Measurements from ENCODE around the gene RABGAP1L.
"Not testable (repeated sequence)": the region's sequence is repeated elsewhere in the genome, so short reads cannot be mapped to it uniquely, and the experiment has no call there.

Gene RABGAP1L

GRCh38 chr1:174837386-174837785 is 678.1 kb downstream of the RABGAP1L start:
- peak; percentile 75 for DNase-seq

DNA sequence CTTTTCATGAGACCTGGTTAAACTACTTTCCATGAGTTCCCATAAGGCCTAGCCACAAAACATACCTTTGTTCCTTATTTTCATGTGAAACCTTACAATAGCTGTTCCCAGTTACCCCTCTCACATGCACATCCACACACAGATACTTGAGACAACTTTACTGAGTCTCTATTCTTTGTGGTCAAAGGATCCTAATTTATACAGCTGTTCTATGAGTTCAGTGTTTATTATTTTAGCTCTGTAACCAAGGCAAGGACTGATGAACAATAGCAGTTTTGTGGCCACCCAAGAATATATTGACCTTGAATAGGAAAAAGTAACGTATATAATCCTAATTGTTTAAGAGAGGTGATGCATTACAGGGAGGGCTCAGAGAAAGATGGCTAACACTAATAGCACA is 679.9 kb downstream of the RABGAP1L start:
- no peak for DNase-seq

DNA sequence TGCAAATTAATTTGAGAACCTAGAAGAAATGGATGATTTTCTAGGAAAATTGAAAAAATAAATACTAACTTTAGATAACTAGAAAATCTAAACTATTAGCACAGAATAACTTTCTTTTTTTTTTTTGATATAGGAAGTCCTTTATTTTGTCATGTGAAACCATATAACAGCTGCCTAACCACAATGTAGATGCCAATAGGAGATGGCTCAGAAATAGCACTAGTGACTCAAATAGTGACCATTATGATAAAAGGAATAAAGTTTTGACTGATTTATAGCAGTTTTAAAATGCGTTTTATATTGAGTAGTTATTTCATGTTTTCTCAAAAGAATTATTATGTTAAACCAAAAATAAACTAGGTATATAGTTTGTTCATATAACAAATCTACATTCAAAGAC is 682.4 kb downstream of the RABGAP1L start:
- DNase-seq: no peak

DNA sequence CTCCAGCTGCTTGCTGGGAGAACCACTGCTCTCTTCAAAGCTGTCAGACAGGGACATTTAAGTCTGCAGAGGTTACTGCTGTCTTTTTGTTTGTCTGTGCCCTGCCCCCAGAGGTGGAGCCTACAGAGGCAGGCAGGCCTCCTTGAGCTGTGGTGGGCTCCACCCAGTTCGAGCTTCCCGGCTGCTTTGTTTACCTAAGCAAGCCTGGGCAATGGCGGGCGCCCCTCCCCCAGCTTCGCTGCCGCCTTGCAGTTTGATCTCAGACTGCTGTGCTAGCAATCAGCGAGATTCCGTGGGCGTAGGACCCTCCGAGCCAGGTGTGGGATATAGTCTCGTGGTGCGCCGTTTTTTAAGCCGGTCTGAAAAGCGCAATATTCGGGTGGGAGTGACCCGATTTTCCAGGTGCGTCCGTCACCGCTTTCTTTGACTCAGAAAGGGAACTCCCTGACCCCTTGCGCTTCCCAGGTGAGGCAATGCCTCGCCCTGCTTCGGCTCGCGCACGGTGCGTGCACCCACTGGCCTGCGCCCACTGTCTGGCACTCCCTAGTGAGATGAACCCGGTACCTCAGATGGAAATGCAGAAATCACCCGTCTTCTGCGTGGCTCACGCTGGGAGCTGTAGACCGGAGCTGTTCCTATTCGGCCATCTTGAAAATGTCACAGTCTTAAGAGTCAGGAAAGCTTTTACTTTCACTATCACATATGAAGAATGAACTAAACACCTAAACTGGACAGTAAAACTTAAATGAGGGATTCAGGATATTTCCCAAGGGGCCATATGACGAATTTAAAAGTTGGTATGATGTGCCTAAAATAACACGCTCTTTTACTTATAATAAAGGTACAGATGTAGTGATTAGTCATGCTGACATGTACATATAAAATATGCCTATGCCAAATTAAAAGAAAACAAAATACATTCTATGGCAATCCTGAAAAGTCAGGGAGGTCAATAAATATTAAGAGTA is 689.6 kb downstream of the RABGAP1L start:
- not testable (repeated sequence) for DNase-seq

DNA sequence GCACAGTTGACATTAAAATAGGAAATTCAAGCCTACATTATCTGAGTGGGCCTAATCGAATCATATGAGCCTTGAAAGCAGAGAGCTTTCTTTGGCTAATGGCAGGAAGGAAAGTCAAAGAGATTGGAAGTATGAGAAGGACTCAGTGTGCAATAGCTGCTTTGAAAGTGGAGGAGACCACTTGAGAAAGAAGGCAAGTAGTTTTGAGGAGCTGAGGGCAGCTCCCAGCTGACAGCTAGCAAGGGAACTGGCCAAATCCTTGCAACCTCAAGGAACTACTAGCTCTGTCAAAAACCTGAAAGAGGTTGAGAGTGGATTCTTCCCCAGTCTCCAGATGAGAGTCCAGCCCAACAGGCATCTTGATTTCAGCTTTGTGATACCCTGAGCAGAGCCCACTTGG is 691.4 kb downstream of the RABGAP1L start:
- DNase-seq: no peak

DNA sequence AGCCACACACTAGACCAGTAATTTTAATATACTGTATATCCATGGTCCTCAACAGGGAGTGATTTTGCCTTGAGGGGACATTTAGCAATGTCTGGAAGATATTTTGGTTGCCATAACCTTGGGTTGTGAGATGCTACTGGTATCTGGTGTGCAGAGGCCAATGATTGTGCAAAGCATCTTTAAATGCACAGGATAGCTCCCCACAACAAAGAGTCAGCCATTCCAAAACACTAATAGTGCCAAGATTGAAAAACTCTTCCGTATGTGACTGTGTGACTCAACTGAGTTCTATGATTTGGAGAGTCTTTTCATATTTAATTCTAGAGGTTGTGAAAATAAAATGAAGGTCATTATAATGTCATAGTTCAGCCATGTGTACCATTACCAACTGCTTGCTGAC is 699.0 kb downstream of the RABGAP1L start:
- no peak for DNase-seq

DNA sequence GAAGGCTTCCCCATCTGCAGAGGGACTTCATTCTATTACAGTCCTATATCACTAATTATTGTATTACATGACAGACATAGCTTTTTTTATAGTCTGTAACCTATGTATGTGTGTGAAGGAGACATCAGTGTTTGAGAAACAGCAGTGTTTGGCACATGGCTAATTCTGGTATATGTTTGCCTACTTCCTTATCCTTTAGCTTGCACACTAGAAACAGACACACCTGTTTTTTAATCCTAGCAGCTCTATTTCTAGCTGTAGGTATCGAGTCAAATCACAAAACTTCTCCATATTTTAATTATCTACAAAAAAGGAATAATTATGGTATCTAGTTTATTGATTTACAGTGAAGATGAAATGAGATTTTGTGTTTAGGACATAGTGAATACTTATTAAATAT is 711.0 kb downstream of the RABGAP1L start:
- DNase-seq: no peak

DNA sequence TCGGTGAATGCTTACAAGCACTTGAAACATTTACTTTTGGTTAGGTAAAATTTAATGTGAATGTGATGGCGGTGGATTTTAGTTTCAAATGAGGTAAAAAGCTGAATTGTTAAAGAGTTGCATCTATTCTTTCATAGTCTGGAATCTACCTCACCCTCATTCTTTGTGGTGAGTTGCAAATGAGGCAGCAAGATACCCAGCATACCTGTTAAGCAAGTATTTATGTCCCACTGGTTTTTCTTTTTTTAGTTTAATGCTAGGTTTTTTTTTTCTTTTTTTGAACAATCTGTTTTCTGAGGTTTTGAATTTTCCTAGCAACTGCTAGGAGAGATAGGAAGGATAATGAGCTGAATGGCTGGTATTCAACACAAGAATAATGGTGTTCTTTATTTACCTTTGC is 712.6 kb downstream of the RABGAP1L start:
- DNase-seq: no peak

- DNase-seq: no peak
Measured at GRCh38 chr1:174872615-174873058, 713.3 kb downstream of the RABGAP1L start.

GRCh38 chr1:174874331-174875053 is 715.2 kb downstream of the RABGAP1L start:
- DNase-seq: no peak

DNA sequence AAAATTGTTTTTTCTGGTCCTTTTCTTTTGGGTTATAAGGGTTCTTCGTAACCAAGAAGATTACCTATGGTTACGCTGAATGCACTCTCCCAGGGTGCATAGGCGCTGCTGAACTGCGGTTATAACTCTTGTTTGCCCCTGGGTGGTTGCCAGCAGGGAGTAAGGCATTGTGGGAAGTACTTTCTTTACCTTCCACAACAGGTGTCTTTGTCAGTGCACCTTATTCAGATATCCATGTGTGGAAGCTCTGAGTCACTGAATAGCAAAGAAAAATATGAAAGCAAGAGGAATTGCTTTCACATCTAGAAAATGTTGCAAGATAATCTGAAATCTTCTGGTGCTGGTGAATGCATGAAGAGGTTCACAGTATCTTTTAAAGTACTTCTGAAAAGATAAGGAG is 716.0 kb downstream of the RABGAP1L start:
- DNase-seq: no peak

DNA sequence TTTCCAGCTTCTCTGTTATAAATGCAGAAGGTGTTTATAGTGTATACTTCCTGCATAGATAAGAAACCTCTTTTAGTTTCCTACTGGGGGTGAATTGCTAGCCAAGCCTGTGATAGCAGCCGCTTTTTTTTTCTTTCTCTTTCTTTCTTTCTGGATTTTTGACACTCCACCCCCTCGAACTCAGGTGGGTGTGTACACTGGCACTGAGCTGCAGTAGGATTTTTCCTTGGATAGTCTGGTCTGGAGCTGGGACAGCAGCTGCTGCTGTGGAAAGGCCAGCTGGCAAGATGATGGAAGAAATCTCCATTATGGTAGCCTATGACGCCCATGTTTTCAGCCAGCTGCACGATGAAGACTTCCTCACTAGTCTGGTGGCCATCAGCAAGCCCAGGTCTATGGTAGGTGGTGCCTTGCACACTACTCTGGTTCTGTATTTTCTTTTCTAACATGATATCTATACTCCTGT is 717.9 kb downstream of the RABGAP1L start:
- DNase-seq: peak; percentile 11

GRCh38 chr1:174880171-174880570 is 720.9 kb downstream of the RABGAP1L start:
- DNase-seq: no peak

- DNase-seq: peak; percentile 32
Measured at GRCh38 chr1:174883409-174883808, 724.1 kb downstream of the RABGAP1L start.

- DNase-seq: no peak
Measured at GRCh38 chr1:174884038-174884437, 724.7 kb downstream of the RABGAP1L start.

GRCh38 chr1:174884566-174884965 is 725.2 kb downstream of the RABGAP1L start:
- DNase-seq: no peak

GRCh38 chr1:174890024-174890423 is 730.7 kb downstream of the RABGAP1L start:
- DNase-seq: no peak

DNA sequence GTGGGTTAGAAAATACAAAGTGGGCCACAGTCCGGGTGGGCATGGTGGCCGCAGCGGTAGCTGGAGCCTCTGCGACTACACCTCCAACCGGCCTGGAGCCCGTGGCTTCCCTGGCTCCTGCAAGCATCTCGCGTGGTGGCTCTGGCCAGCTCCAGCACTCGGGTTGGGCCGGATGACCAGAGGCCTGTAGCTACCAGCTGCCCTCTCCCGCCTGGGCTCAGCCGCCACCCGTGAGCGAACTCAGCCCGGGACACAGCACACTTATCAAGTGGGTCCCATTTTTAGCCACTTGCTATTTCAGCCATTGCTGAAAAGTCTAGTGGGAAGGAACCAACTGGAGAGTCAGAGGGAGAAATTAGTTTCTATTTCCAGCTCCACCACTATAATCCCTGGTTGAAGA is 732.7 kb downstream of the RABGAP1L start:
- no peak for DNase-seq

DNA sequence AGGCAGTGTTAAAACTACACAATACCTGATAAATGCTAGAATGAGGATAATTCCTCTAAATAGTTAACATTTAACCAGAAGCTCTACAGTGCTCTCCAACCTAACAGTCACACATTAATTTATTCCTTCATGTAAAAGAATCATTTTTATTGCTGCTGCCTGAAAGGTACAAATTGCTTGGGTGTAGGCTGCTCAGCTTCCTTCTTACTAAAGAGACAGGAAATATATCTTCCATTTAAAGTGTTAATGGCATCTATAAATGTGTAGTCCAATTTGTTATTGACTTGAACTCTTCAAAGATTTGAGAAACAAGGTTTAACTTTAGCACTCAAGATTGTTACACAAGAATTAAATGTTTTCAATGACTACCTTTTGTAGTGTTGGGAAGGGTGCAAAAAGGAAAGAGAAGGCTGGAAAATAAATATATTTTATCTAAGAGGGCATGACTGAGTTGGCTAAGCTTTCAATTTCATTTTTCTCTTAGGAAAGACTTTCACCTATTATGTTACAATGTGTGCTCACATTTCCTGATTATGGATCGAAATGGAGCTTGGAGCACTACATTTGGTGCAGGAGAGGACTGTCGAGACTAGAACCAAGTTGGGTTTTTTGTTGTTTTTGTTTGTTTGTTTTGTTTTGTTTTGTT is 734.9 kb downstream of the RABGAP1L start:
- DNase-seq: no peak

GRCh38 chr1:174895610-174896009 is 736.3 kb downstream of the RABGAP1L start:
- DNase-seq: not testable (repeated sequence)

- DNase-seq: no peak
Measured at GRCh38 chr1:174898102-174898797, 738.9 kb downstream of the RABGAP1L start.

DNA sequence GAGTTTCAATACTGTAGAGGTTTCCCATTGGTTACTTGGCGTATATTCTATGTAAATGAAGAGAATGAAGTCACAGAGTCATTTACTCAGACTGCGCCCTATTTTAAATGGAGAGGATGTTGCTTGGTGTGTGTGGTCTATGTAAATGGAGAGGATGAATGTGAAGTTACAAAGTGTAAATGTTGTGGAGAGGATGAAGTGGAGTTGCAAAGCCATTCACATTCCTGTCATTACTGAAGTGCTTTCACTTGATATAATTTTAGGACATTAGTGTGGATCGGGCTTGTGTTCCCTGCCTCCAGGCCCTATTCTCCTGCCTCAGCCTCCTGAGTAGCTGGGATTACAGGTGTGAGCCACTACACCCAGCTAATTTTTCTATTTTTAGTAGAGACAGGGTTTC is 741.0 kb downstream of the RABGAP1L start:
- DNase-seq: no peak

Data from DMS 273 treated with DMSO at 0.1 percent for 48 hours (cell line).